NCI-H2107 (cell line): Measurements from ENCODE around the gene FSIP1.

Experiments used
- DNase-seq: peaks from one replicate; lab custom pipeline; 2025; lab: John Stamatoyannopoulos, UW

The FSIP1 gene

DNA sequence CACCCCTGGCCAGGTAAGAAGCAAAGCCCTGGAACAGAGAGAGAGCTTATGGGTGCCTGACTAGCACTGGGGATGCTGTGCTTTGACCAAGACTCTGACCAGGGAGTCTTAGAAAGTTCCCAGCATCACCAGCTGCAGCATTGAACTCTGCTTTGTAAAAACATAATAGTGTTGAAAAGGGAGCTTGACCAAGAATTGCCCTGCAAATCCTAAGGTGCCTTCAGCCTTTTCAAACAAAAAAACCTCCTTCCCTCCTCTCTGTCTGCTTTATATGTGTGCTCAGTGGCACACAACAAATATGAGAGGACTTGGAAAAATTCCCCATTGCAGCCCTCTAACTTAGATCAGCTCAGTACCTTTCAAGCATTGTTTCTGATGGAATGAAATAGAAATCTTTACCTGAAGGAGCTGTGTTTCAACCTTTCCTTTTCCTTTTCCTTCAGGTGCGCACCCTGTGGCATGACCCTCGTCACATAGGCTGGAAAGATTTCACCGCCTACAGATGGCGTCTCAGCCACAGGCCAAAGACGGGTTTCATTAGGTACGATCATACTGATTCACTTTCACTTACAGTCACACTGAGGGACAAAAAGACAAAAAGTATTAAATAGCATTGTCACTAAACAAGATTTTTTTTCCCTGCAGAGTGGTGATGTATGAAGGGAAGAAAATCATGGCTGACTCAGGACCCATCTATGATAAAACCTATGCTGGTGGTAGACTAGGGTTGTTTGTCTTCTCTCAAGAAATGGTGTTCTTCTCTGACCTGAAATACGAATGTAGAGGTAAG, 188.8 kb downstream of the FSIP1 start:
- DNase-seq, result no peak

DNA sequence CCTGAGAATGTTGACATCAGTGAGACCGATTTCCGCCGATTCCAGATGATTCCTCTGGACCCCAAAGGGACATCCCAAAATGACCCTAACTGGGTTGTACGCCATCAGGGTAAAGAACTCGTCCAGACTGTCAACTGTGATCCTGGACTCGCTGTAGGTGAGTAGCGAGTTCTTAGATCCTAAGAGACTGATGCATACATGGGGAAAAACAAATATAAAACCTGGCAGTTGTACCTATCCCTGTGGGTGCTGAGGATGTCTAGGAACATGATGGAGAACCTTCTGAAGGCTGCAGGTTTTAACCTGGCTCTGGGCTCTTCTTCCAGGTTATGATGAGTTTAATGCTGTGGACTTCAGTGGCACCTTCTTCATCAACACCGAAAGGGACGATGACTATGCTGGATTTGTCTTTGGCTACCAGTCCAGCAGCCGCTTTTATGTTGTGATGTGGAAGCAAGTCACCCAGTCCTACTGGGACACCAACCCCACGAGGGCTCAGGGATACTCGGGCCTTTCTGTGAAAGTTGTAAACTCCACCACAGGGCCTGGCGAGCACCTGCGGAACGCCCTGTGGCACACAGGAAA, 189.5 kb downstream of the FSIP1 start:
- no peak for DNase-seq

- DNase-seq, result no peak
Observed at GRCh38 chr15:39592500-39592899, 190.1 kb downstream of the FSIP1 start.

GRCh38 chr15:39591896-39592315, 190.7 kb downstream of the FSIP1 start:
- no peak for DNase-seq

- no peak for DNase-seq
Observed at GRCh38 chr15:39591141-39591895, 191.3 kb downstream of the FSIP1 start.

GRCh38 chr15:39589815-39590644, 192.6 kb downstream of the FSIP1 start:
- DNase-seq, result no peak

DNA sequence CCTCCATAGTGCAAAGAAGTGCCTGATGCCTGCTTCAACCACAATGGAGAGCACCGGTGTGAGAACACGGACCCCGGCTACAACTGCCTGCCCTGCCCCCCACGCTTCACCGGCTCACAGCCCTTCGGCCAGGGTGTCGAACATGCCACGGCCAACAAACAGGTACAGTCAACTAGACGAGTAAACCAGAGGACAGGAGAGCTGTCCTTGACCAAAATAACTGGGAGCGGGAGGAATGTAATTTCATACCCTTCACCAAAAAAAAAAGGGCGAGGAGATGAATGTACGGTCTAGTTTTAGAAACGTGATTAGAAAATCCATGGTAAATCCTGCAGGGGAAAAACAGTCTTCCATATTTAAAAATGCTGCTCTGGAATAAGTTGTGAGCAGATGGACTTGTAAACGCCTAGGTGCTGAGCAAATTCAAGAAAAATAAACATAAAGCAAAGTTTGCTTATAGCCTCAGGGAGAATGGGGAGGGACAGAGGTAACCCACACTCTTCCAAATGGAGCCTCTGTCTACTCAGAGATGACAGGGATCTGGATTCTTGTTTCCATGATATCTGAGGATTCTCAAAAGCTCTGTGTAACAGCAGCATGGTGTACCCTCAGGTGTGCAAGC, 193.3 kb downstream of the FSIP1 start:
- no peak for DNase-seq

DNA sequence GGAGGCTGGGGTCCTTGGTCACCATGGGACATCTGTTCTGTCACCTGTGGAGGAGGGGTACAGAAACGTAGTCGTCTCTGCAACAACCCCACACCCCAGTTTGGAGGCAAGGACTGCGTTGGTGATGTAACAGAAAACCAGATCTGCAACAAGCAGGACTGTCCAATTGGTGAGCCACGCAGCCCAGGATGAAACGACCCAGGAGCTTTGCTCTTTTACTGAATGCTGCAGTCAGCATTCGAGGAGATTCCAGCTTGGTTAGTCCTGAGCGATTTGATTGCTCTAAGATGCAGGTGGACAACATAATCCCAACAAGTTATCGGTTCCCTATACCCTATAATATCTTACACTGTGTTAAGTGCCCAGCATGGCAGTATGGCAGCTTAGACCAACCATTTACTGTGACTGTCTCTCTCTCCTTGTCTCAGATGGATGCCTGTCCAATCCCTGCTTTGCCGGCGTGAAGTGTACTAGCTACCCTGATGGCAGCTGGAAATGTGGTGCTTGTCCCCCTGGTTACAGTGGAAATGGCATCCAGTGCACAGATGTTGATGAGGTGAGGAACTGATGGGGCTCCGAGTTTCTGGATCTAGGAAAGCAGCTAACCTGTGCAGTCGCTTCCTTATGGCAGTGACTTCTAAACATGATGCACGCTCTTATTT, 194.0 kb downstream of the FSIP1 start:
- DNase-seq, result no peak

GRCh38 chr15:39587731-39588530, 194.7 kb downstream of the FSIP1 start:
- no peak for DNase-seq

DNA sequence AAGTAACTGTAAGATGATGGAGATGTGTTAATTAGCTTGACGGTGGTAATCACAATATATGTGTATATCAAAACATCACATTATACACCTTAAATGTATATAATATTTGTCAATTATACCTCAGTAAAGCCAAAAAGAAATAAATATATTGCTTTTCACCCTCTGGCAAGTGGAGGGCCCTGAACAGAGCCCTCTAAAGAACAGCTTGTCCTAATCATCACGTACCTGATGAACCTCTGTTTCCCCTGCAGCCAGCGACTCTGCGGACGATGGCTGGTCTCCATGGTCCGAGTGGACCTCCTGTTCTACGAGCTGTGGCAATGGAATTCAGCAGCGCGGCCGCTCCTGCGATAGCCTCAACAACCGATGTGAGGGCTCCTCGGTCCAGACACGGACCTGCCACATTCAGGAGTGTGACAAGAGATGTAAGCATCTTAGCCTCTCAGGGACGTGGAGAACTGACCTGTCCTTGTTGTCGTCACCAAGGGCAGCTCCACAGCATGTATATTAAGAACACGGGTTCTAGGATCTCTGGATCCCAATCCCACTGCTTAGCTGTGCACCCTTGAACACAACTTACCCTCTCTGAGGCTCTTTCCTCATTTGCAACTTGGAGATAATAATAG, 195.4 kb downstream of the FSIP1 start:
- no peak for DNase-seq

GRCh38 chr15:39586387-39587095, 196.1 kb downstream of the FSIP1 start:
- no peak for DNase-seq

DNA sequence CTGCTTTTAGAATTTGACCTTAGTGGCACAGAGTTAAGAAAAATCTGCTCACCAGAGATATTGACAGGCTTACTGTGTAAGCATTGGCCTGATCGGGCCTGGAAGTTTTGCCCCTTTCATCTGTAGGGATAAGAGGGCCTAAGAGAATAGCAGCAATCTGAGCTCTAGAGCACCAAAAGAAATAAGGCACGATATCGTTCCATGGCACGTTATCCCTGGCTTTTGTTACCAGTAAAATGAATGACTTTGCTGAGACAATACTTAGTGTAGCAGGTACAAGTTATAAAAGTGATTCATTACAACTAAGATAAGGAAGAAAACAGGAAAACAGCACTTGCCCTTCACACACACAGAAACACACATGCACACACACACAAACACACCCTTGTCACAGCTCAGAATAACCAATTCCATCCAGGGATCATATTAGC, 196.8 kb downstream of the FSIP1 start:
- no peak for DNase-seq

DNA sequence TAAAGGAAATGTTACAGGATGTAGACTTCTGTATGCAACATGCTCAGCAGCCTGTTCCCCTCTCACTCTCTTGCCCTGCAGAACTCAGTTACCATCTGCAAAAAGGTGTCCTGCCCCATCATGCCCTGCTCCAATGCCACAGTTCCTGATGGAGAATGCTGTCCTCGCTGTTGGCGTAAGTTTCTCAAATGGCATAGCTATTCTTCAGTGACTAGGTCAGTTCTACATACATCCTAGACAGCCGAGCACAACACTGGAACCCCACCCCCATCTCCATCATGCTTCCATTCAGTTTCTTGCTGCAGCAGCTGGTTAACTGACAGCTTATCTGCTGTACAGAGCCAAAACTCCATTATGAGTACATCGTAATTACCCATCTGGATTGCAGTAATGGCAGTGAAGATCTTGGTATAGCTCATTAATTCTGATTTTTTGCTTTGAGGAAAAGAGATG, 197.2 kb downstream of the FSIP1 start:
- no peak for DNase-seq

DNA sequence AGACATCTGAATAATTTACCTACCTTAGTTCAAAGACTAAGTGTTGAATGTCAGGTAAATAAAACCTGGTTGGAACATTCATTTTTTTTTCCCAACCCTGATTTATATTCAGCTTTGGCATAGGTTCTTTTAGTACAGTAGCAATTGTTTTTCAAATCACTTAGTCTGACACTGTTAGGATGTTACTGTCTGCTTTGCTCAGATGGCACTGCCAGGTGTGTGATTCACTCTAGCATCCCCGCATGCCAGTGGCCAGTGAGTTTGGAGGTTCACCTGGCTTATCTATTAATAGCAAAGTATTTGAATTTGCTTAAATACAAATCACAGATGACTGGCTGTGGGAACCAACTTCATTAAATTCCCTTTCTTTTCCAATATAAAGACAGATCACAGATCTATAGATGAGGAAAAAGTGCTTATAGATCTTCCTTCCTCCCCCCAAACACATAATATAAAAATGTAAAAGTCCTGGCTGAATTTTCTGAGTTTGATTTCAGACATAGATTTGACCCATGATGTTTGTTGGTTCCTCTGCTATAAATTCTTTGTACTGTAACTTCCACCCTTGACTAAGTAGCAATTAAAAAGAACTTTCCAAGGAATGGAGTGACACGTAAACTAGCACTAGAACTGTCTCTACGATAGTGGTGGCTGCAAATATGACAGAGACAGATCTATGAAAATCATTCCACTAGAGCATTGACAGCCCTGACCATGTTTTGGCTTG, 197.8 kb downstream of the FSIP1 start:
- DNase-seq, result no peak

DNA sequence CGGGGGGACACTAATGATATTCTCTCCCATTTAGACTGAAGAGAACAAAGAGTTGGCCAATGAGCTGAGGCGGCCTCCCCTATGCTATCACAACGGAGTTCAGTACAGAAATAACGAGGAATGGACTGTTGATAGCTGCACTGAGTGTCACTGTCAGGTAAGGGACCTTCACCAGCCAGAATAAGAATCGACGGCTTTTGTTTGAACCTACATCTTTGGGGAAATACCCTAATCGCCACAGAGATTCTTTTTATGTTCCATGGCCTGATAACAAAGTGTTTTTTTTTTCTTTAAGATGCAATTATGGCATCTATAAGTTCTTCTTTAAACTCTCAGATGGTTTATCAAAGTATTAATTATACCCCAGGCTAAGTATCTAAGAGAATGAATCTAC, 198.4 kb downstream of the FSIP1 start:
- no peak for DNase-seq

GRCh38 chr15:39583596-39584265, 198.9 kb downstream of the FSIP1 start:
- DNase-seq, result no peak

DNA sequence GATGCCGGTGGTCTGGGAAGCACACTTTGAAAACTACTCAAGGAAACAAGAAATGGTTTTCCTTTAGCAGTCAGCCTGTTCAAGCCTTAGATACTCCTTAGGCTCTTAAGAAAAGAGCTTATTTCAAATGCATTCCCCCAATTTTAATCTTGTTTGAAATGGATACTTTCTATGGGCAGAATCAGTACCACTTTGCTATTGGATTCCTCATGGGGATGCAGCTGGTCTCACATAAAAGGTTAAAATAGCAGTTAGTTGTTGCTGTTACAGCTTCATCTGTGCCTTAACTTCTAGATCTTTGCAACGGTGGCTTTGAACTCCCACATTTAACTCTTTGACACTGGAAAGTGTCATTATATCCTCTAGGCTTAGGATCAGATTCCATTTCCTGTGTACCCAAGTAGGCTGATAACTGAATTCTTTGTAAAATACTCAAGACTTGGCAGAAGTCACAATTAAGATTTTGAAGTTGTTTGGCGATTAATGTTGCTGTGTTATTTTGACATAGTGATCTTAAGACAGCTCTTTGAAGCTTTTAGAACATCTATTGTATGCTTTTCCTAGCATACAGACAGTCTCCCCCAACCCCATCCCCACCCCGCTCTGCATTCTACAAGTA, 199.6 kb downstream of the FSIP1 start:
- no peak for DNase-seq
